Daoy (cell line): ENCODE data around the gene OR8D4. TPM values are rescaled to one million over a fixed set of nuclear protein-coding genes. Genes with fewer than 3 reads are reported as not detected.

Experiments
- total RNA-seq: library from RNA; depleted of rRNA; stranded (reverse); fragments of >200 nt; shearing (Covaris generic); gene quantifications from 2 replicates; pipeline ENCODE4 v1.2.3, GENCODE V29; 2014; rRNA removed

Gene OR8D4
- total RNA-seq, 1 experiment from 2014 or later = not detected

Other genes starting within 250 kb of the OR8D4 start
- gene SCN3B, start 247.5 kb upstream of the OR8D4 start, total RNA-seq = 0.24 and 0.34 TPM in 2 replicates
- gene ZNF202, start 160.5 kb upstream of the OR8D4 start, total RNA-seq = 4.4 and 5.7 TPM in 2 replicates
- not detected in 2 replicates for gene OR6X1, start 147.6 kb upstream of the OR8D4 start, total RNA-seq
- gene OR6M1, start 95.8 kb upstream of the OR8D4 start, total RNA-seq = not detected in 2 replicates
- gene TMEM225, start 16.5 kb upstream of the OR8D4 start, total RNA-seq = not detected in 2 replicates
- gene OR4D5, start 37.5 kb downstream of the OR8D4 start, total RNA-seq = not detected in 2 replicates
- gene OR6T1, start 41.7 kb downstream of the OR8D4 start, total RNA-seq = not detected in 2 replicates
- not detected in 2 replicates for gene OR10S1, start 75.6 kb downstream of the OR8D4 start, total RNA-seq
- gene OR10G6, start 93.0 kb downstream of the OR8D4 start, total RNA-seq = not detected in 2 replicates
- gene OR10G4, start 110.8 kb downstream of the OR8D4 start, total RNA-seq = not detected in 2 replicates
- gene OR10G9, start 120.8 kb downstream of the OR8D4 start, total RNA-seq = not detected in 2 replicates
- gene OR10G8, start 124.6 kb downstream of the OR8D4 start, total RNA-seq = not detected in 2 replicates
- not detected in 2 replicates for gene OR10G7, start 139.2 kb downstream of the OR8D4 start, total RNA-seq
- gene VWA5A, start 213.3 kb downstream of the OR8D4 start, total RNA-seq = 7.5 and 10.5 TPM in 2 replicates